Measurements from ENCODE around the gene TACSTD2.

- no peak for TF ChIP-seq ZBTB26 (CRISPR knock-in tag; IDR thresholded peaks at IDR 0.05; ENCODE audit: borderline replicate concordance)
- TF ChIP-seq, protein P1, sequence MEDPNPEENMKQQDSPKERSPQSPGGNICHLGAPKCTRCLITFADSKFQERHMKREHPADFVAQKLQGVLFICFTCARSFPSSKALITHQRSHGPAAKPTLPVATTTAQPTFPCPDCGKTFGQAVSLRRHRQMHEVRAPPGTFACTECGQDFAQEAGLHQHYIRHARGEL (CRISPR knock-in tag; IDR thresholded peaks at IDR 0.05), result no peak
- no peak for TF ChIP-seq ZNF550 (CRISPR knock-in tag; IDR thresholded peaks at IDR 0.05; ENCODE audit: borderline replicate concordance)
- no peak for TF ChIP-seq ZFP36 (IDR thresholded peaks at IDR 0.05; ENCODE audit: borderline replicate concordance, low read depth, low read length, partially characterized antibody)
- TF ChIP-seq, protein P2, sequence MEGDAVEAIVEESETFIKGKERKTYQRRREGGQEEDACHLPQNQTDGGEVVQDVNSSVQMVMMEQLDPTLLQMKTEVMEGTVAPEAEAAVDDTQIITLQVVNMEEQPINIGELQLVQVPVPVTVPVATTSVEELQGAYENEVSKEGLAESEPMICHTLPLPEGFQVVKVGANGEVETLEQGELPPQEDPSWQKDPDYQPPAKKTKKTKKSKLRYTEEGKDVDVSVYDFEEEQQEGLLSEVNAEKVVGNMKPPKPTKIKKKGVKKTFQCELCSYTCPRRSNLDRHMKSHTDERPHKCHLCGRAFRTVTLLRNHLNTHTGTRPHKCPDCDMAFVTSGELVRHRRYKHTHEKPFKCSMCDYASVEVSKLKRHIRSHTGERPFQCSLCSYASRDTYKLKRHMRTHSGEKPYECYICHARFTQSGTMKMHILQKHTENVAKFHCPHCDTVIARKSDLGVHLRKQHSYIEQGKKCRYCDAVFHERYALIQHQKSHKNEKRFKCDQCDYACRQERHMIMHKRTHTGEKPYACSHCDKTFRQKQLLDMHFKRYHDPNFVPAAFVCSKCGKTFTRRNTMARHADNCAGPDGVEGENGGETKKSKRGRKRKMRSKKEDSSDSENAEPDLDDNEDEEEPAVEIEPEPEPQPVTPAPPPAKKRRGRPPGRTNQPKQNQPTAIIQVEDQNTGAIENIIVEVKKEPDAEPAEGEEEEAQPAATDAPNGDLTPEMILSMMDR (CRISPR knock-in tag; IDR thresholded peaks at IDR 0.05), result no peak
- TF ChIP-seq HDAC2 (CRISPR knock-in tag; IDR thresholded peaks at IDR 0.05), result no peak
- no peak for TF ChIP-seq FOXK1 (CRISPR knock-in tag; IDR thresholded peaks at IDR 0.05; ENCODE audit: borderline replicate concordance, low read depth)
- no peak for TF ChIP-seq HNRNPLL (IDR thresholded peaks at IDR 0.05; ENCODE audit: low read depth, low read length, poor library complexity, severe bottlenecking)
- TF ChIP-seq SUZ12 (IDR thresholded peaks at IDR 0.05; ENCODE audit: low read depth, low read length), result no peak
- no peak for TF ChIP-seq NCOR1 (IDR thresholded peaks at IDR 0.05; ENCODE audit: borderline replicate concordance, low read length)
- no peak for TF ChIP-seq SRSF9 (IDR thresholded peaks at IDR 0.05; ENCODE audit: borderline replicate concordance, insufficient read depth, low read depth, low read length, poor library complexity, severe bottlenecking)
- no peak for TF ChIP-seq CEBPB (IDR thresholded peaks at IDR 0.05; ENCODE audit: borderline replicate concordance, low read depth, low read length)
- no peak for TF ChIP-seq FIP1L1 (IDR thresholded peaks at IDR 0.05; ENCODE audit: borderline replicate concordance, insufficient read depth, low read depth, low read length)
Measured at GRCh38 chr1:58608297-58608696, 31.2 kb upstream of the TACSTD2 start.

Measured in HepG2 (cell line).